SK-N-SH treated with all-trans-retinoic acid at 6 μM for 48 hours (cell line): ENCODE measurements around the gene ANKRD33B.
"Not testable (repeated sequence)": the region's sequence is repeated elsewhere in the genome, so short reads cannot be mapped to it uniquely, and the experiment has no call there.

ENCODE experiments used
- ATAC-seq: fragments of 200-7000 bp; cut with Tn5 transposase; 3 replicates; pipeline ENCODE4 v1.9.1; 2020; ENCODE audit warnings: mild to moderate bottlenecking, moderate library complexity
- ARNTL ChIP-seq: fragments of 450-650 bp; formaldehyde crosslinking; IDR thresholded peaks from 2 replicates; pipeline ENCODE4 v1.5.0; 2020; ENCODE audit warnings: low read depth, mild to moderate bottlenecking, moderate library complexity, borderline replicate concordance
- BACH2 ChIP-seq: fragments of 250-450 bp; sonication (Bioruptor Pico); IDR thresholded peaks from 2 replicates; pipeline ENCODE4 v1.9.0; 2021; ENCODE audit warnings: mild to moderate bottlenecking, borderline replicate concordance
- CSDC2 ChIP-seq: fragments of 250-450 bp; sonication (Bioruptor Pico); IDR thresholded peaks from 2 replicates; pipeline ENCODE4 v1.5.0; 2020; ENCODE audit warnings: mild to moderate bottlenecking, moderate library complexity
- ESRRG ChIP-seq: fragments of 250-450 bp; sonication (Bioruptor Pico); IDR thresholded peaks from 2 replicates; pipeline ENCODE4 v1.6.1; 2021; ENCODE audit warnings: mild to moderate bottlenecking
- OSR1 ChIP-seq: fragments of 250-450 bp; sonication (Bioruptor Pico); IDR thresholded peaks from 2 replicates; pipeline ENCODE4 v1.8.0; 2022; ENCODE audit warnings: moderate library complexity, mild to moderate bottlenecking, inconsistent platforms
- PATZ1 ChIP-seq: fragments of 250-450 bp; sonication (Bioruptor Pico); IDR thresholded peaks from 2 replicates; pipeline ENCODE4 v1.8.0; 2020; ENCODE audit warnings: mild to moderate bottlenecking, moderate library complexity, borderline replicate concordance
- POU6F1 ChIP-seq: fragments of 250-450 bp; sonication (Bioruptor Pico); IDR thresholded peaks from 2 replicates; pipeline ENCODE4 v1.8.0; 2021; ENCODE audit warnings: low read depth, mild to moderate bottlenecking, moderate library complexity, borderline replicate concordance
- PPARA ChIP-seq: fragments of 250-450 bp; sonication (Bioruptor Pico); IDR thresholded peaks from 2 replicates; pipeline ENCODE4 v1.5.0; 2020; ENCODE audit warnings: mild to moderate bottlenecking, borderline replicate concordance
- SNAI2 ChIP-seq: fragments of 250-450 bp; sonication (Bioruptor Pico); IDR thresholded peaks from 2 replicates; pipeline ENCODE4 v1.5.0; 2020; ENCODE audit warnings: mild to moderate bottlenecking, moderate library complexity
- TCF4 ChIP-seq: fragments of 250-450 bp; sonication (Bioruptor Pico); IDR thresholded peaks from 2 replicates; pipeline ENCODE4 v1.8.0; 2021; ENCODE audit warnings: mild to moderate bottlenecking, moderate library complexity, borderline replicate concordance
- TOX ChIP-seq: fragments of 250-450 bp; sonication (Bioruptor Pico); IDR thresholded peaks from 2 replicates; pipeline ENCODE4 v1.8.0; 2021; ENCODE audit warnings: mild to moderate bottlenecking, moderate library complexity, borderline replicate concordance
- TSHZ2 ChIP-seq: fragments of 250-450 bp; sonication (Bioruptor Pico); IDR thresholded peaks from 2 replicates; pipeline ENCODE4 v1.5.0; 2020; ENCODE audit warnings: mild to moderate bottlenecking, moderate library complexity
- ZC3H10 ChIP-seq: fragments of 250-450 bp; sonication (Bioruptor Pico); IDR thresholded peaks from 2 replicates; pipeline ENCODE4 v1.5.1; 2021; ENCODE audit warnings: mild to moderate bottlenecking, moderate library complexity
- ZFP3 ChIP-seq: fragments of 250-450 bp; sonication (Bioruptor Pico); IDR thresholded peaks from 2 replicates; pipeline ENCODE4 v1.5.0; 2020; ENCODE audit warnings: mild to moderate bottlenecking, moderate library complexity
- ZNF565 ChIP-seq: fragments of 450-650 bp; formaldehyde crosslinking; conservative IDR thresholded peaks from 2 replicates; pipeline ENCODE4 v1.5.0; 2020; ENCODE audit warnings: low read depth, mild to moderate bottlenecking, moderate library complexity
- ZNF8 ChIP-seq: fragments of 450-650 bp; formaldehyde crosslinking; IDR thresholded peaks from 2 replicates; pipeline ENCODE4 v1.5.0; 2020; ENCODE audit warnings: mild to moderate bottlenecking, moderate library complexity

ANKRD33B gene

GRCh38 chr5:10607666-10608073 lies 43.8 kb downstream of the ANKRD33B start:
- ATAC-seq, result peak; percentile 61
- TF ChIP-seq BACH2, result no peak
- TF ChIP-seq ZFP3 (CRISPR knock-in tag), result no peak
- TF ChIP-seq TOX (CRISPR knock-in tag), result no peak
- TF ChIP-seq SNAI2 (CRISPR knock-in tag), result no peak
- no peak for TF ChIP-seq POU6F1
- no peak for TF ChIP-seq ZC3H10 (CRISPR knock-in tag)
- TF ChIP-seq TCF4 (CRISPR knock-in tag), result no peak
- TF ChIP-seq ZNF565 (CRISPR knock-in tag), result no peak
- TF ChIP-seq PATZ1 (CRISPR knock-in tag), result no peak
- TF ChIP-seq, all 23 proteins: peak for 0

- ATAC-seq, result not testable (repeated sequence)
Observed at GRCh38 chr5:10608081-10608480, 44.2 kb downstream of the ANKRD33B start.

GRCh38 chr5:10610058-10610457 lies 46.2 kb downstream of the ANKRD33B start:
- TF ChIP-seq PPARA (CRISPR knock-in tag), result no peak
- ATAC-seq, result no peak

- TF ChIP-seq ZNF8 (no peak), TSHZ2 (no peak)
- ATAC-seq, result no peak
Observed at GRCh38 chr5:10611290-10611689, 47.4 kb downstream of the ANKRD33B start.

GRCh38 chr5:10612251-10612650 lies 48.4 kb downstream of the ANKRD33B start:
- no peak for ATAC-seq
- TF ChIP-seq PATZ1 (CRISPR knock-in tag), result no peak
- TF ChIP-seq TSHZ2, result no peak
- TF ChIP-seq ARNTL (CRISPR knock-in tag), result no peak
- TF ChIP-seq CSDC2 (CRISPR knock-in tag), result no peak
- TF ChIP-seq PPARA (CRISPR knock-in tag), result no peak
- TF ChIP-seq ESRRG (CRISPR knock-in tag), result no peak
- TF ChIP-seq OSR1, result no peak
